MM.1S (cell line): ENCODE results near the gene GIMAP4.

Experiments
- EZH2 ChIP-seq: fragments of 300-600 bp; sonication (generic); optimal IDR thresholded peaks from 2 replicates; pipeline ENCODE3; 2017; ENCODE audit warnings: low read depth, mild to moderate bottlenecking, antibody characterized with exemption, low read length, mixed read lengths
- EZH2phosphoT487 ChIP-seq: fragments of 300-600 bp; sonication (generic); IDR thresholded peaks from 2 replicates; pipeline ENCODE4 v1.6.1; 2018; ENCODE audit warnings: antibody characterized with exemption, low read length
- TF ChIP-seq, protein P1 (sequence below): fragments of 300-600 bp; sonication (generic); IDR thresholded peaks from 2 replicates; pipeline ENCODE4 v1.5.1; 2016; ENCODE audit warnings: antibody characterized with exemption, low read length, mixed read lengths

DNA sequence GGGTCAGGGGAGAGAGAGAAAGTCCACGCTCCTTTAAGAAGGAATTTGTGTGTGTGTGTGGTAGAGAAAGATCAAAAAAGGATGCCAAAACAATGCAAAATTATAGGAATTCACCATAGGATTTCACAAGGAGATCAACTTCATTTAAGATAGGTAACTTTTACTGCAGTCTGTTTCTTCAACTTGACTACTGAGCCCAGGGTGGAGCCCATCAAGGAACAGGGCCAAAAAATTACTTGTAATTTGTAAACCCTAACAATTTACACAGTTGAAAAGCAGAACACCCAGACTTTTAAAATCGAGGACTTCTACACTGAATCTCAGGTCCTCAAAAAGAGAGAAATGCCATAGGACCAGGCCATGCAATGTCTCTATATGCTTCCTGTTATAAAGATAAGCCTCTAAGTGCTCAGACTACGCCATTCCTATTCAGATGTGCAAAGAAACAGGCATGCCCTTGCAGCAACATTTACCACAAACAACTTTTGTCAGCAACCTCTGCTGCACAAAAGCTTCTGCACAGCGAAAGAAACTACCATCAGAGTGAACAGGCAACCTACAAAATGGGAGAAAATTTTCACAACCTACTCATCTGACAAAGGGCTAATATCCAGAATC is 10.6 kb upstream of the GIMAP4 start:
- TF ChIP-seq EZH2phosphoT487 (no peak), EZH2 (no peak)
- TF ChIP-seq, protein P1, sequence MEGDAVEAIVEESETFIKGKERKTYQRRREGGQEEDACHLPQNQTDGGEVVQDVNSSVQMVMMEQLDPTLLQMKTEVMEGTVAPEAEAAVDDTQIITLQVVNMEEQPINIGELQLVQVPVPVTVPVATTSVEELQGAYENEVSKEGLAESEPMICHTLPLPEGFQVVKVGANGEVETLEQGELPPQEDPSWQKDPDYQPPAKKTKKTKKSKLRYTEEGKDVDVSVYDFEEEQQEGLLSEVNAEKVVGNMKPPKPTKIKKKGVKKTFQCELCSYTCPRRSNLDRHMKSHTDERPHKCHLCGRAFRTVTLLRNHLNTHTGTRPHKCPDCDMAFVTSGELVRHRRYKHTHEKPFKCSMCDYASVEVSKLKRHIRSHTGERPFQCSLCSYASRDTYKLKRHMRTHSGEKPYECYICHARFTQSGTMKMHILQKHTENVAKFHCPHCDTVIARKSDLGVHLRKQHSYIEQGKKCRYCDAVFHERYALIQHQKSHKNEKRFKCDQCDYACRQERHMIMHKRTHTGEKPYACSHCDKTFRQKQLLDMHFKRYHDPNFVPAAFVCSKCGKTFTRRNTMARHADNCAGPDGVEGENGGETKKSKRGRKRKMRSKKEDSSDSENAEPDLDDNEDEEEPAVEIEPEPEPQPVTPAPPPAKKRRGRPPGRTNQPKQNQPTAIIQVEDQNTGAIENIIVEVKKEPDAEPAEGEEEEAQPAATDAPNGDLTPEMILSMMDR: no peak
